NT2/D1 (cell line): ENCODE data around the gene KLHDC8A.

ENCODE experiments used
- DNase-seq: peaks from one replicate; pipeline ENCODE4 v3.0.0-alpha.2; 2011; ENCODE audit warnings: low read depth, low spot score
- H3K27me3 ChIP-seq: 2 replicates; pipeline ENCODE4 v1.6.0; 2011; ENCODE audit warnings: mild to moderate bottlenecking; ENCODE audit not compliant: insufficient read length, insufficient read depth
- H3K36me3 ChIP-seq: 2 replicates; pipeline ENCODE4 v1.6.1; 2011; ENCODE audit warnings: mild to moderate bottlenecking, low read length, mixed read lengths; ENCODE audit not compliant: insufficient read depth, insufficient read length
- H3K4me1 ChIP-seq: 2 replicates; pipeline ENCODE4 v1.5.1; 2011; ENCODE audit not compliant: insufficient read depth, insufficient read length
- H3K4me3 ChIP-seq: 2 replicates; pipeline ENCODE4 v1.5.1; 2011; ENCODE audit warnings: low read depth; ENCODE audit not compliant: insufficient read length
- H3K9ac ChIP-seq: 2 replicates; pipeline ENCODE4 v1.6.0; 2011; ENCODE audit warnings: low read depth; ENCODE audit not compliant: insufficient read length
- H3K9me3 ChIP-seq: 2 replicates; pipeline ENCODE4 v1.5.1; 2011; ENCODE audit warnings: mild to moderate bottlenecking, low read length; ENCODE audit not compliant: insufficient read depth
- SUZ12 ChIP-seq: IDR thresholded peaks from 2 replicates; pipeline ENCODE4 v1.6.1; 2011; ENCODE audit not compliant: insufficient read length, insufficient read depth; ENCODE audit errors: extremely low read depth
- YY1 ChIP-seq: IDR thresholded peaks from 2 replicates; pipeline ENCODE4 v1.6.1; 2011; ENCODE audit not compliant: insufficient read length, insufficient read depth
- ZNF274 ChIP-seq: IDR thresholded peaks from 2 replicates; pipeline ENCODE4 v1.6.1; 2011; ENCODE audit warnings: mild to moderate bottlenecking, low read depth, low read length

KLHDC8A gene

GRCh38 chr1:205317311-205317917 lies 39.3 kb downstream of the KLHDC8A start:
- peaks cover 46% of the 10 kb centered on the region for H3K36me3 ChIP-seq
- no peaks in the 10 kb centered on the region for H3K27me3 ChIP-seq
- H3K9me3 ChIP-seq: no peaks in the 10 kb centered on the region
- H3K4me1 ChIP-seq: peaks cover 20% of the 10 kb centered on the region
- DNase-seq: no peak
- no peak for TF ChIP-seq YY1
- no peak for TF ChIP-seq ZNF274
- TF ChIP-seq SUZ12: no peak
- no peak overlapping the region for H3K9ac ChIP-seq
- no peak overlapping the region for H3K4me3 ChIP-seq

GRCh38 chr1:205316161-205316566 lies 40.6 kb downstream of the KLHDC8A start:
- TF ChIP-seq ZNF274: no peak
- peaks cover 58% of the 10 kb centered on the region for H3K36me3 ChIP-seq
- no peak overlapping the region for H3K9ac ChIP-seq
- H3K4me3 ChIP-seq: no peak overlapping the region
- H3K4me1 ChIP-seq: peaks cover 18% of the 10 kb centered on the region
- DNase-seq: no peak
- no peaks in the 10 kb centered on the region for H3K27me3 ChIP-seq
- H3K9me3 ChIP-seq: no peaks in the 10 kb centered on the region

GRCh38 chr1:205315008-205315618 lies 41.6 kb downstream of the KLHDC8A start:
- TF ChIP-seq ZNF274 (no peak), YY1 (no peak), SUZ12 (no peak)
- no peak for DNase-seq
- H3K4me3 ChIP-seq: no peak overlapping the region
- H3K27me3 ChIP-seq: no peaks in the 10 kb centered on the region
- H3K9me3 ChIP-seq: no peaks in the 10 kb centered on the region
- H3K9ac ChIP-seq: no peak overlapping the region
- H3K4me1 ChIP-seq: peaks cover 26% of the 10 kb centered on the region
- H3K36me3 ChIP-seq: peaks cover 61% of the 10 kb centered on the region

- no peaks in the 10 kb centered on the region for H3K27me3 ChIP-seq
- TF ChIP-seq YY1: no peak
- no peak for TF ChIP-seq ZNF274
- no peak for TF ChIP-seq SUZ12
- H3K9ac ChIP-seq: peak overlapping the region; percentile 77
- no peaks in the 10 kb centered on the region for H3K9me3 ChIP-seq
- peak; percentile 99 for DNase-seq
- peaks cover 31% of the 10 kb centered on the region for H3K4me1 ChIP-seq
- H3K36me3 ChIP-seq: peaks cover 64% of the 10 kb centered on the region
- H3K4me3 ChIP-seq: peak overlapping the region; percentile 22
Observed at GRCh38 chr1:205313563-205314308, 43.0 kb downstream of the KLHDC8A start.

GRCh38 chr1:205312866-205313562 lies 43.7 kb downstream of the KLHDC8A start:
- DNase-seq: no peak
- TF ChIP-seq SUZ12: no peak
- TF ChIP-seq YY1: no peak
- TF ChIP-seq ZNF274: no peak
- no peaks in the 10 kb centered on the region for H3K27me3 ChIP-seq
- no peaks in the 10 kb centered on the region for H3K9me3 ChIP-seq
- peak overlapping the region; percentile 22 for H3K4me3 ChIP-seq
- H3K4me1 ChIP-seq: peaks cover 31% of the 10 kb centered on the region
- peak overlapping the region; percentile 77 for H3K9ac ChIP-seq
- H3K36me3 ChIP-seq: peaks cover 64% of the 10 kb centered on the region

GRCh38 chr1:205310976-205311704 lies 45.6 kb downstream of the KLHDC8A start:
- no peaks in the 10 kb centered on the region for H3K27me3 ChIP-seq
- no peaks in the 10 kb centered on the region for H3K9me3 ChIP-seq
- no peak for DNase-seq
- peaks cover 67% of the 10 kb centered on the region for H3K36me3 ChIP-seq
- H3K4me3 ChIP-seq: no peak overlapping the region
- peaks cover 15% of the 10 kb centered on the region for H3K4me1 ChIP-seq
- no peak for TF ChIP-seq ZNF274
- TF ChIP-seq YY1: no peak
- no peak for TF ChIP-seq SUZ12
- no peak overlapping the region for H3K9ac ChIP-seq
